Measurements from ENCODE around the gene MARCHF2. TPM values are rescaled to one million over a fixed set of nuclear protein-coding genes. Genes with fewer than 3 reads are reported as not detected.

MARCHF2 gene
- total and polyA plus RNA-seq, 9 of the 15 experiments (the other 6 are each of a cell fraction or from before 2014, with no cell fraction given), result 0.39 to 6.4 (median 2.2) TPM

DNA sequence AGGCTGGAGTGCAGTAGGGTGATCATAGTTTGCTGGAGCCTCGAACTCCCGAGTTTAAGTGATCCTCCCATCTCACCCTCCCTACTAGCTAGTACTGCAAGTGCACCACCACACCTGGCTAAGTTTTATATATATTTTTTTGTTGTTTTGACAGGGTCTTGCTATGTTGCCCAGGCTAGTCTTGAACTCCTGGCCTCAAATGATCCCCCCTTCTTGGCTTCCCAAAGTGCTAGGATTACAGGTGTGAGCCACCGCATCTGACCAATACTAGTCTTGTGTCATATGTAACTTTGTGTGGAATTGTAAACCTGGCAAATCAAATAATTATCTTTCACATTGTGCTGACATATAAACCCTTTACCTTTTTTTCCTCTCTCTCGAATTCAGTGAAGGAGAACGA lies 41.9 kb downstream of the MARCHF2 start (continued):
- TF ChIP-seq, protein P1, sequence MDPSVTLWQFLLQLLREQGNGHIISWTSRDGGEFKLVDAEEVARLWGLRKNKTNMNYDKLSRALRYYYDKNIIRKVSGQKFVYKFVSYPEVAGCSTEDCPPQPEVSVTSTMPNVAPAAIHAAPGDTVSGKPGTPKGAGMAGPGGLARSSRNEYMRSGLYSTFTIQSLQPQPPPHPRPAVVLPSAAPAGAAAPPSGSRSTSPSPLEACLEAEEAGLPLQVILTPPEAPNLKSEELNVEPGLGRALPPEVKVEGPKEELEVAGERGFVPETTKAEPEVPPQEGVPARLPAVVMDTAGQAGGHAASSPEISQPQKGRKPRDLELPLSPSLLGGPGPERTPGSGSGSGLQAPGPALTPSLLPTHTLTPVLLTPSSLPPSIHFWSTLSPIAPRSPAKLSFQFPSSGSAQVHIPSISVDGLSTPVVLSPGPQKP (CRISPR knock-in tag; IDR thresholded peaks at IDR 0.05), result no peak
- TF ChIP-seq, protein P2, sequence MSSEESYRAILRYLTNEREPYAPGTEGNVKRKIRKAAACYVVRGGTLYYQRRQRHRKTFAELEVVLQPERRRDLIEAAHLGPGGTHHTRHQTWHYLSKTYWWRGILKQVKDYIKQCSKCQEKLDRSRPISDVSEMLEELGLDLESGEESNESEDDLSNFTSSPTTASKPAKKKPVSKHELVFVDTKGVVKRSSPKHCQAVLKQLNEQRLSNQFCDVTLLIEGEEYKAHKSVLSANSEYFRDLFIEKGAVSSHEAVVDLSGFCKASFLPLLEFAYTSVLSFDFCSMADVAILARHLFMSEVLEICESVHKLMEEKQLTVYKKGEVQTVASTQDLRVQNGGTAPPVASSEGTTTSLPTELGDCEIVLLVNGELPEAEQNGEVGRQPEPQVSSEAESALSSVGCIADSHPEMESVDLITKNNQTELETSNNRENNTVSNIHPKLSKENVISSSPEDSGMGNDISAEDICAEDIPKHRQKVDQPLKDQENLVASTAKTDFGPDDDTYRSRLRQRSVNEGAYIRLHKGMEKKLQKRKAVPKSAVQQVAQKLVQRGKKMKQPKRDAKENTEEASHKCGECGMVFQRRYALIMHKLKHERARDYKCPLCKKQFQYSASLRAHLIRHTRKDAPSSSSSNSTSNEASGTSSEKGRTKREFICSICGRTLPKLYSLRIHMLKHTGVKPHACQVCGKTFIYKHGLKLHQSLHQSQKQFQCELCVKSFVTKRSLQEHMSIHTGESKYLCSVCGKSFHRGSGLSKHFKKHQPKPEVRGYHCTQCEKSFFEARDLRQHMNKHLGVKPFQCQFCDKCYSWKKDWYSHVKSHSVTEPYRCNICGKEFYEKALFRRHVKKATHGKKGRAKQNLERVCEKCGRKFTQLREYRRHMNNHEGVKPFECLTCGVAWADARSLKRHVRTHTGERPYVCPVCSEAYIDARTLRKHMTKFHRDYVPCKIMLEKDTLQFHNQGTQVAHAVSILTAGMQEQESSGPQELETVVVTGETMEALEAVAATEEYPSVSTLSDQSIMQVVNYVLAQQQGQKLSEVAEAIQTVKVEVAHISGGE (CRISPR knock-in tag; IDR thresholded peaks at IDR 0.05), result no peak
- TF ChIP-seq KLF6 (CRISPR knock-in tag; IDR thresholded peaks at IDR 0.05; ENCODE audit: borderline replicate concordance), result no peak
- TF ChIP-seq FOXJ2 (tag; IDR thresholded peaks at IDR 0.05), result no peak
- TF ChIP-seq, protein P3, sequence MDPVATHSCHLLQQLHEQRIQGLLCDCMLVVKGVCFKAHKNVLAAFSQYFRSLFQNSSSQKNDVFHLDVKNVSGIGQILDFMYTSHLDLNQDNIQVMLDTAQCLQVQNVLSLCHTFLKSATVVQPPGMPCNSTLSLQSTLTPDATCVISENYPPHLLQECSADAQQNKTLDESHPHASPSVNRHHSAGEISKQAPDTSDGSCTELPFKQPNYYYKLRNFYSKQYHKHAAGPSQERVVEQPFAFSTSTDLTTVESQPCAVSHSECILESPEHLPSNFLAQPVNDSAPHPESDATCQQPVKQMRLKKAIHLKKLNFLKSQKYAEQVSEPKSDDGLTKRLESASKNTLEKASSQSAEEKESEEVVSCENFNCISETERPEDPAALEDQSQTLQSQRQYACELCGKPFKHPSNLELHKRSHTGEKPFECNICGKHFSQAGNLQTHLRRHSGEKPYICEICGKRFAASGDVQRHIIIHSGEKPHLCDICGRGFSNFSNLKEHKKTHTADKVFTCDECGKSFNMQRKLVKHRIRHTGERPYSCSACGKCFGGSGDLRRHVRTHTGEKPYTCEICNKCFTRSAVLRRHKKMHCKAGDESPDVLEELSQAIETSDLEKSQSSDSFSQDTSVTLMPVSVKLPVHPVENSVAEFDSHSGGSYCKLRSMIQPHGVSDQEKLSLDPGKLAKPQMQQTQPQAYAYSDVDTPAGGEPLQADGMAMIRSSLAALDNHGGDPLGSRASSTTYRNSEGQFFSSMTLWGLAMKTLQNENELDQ (CRISPR knock-in tag; IDR thresholded peaks at IDR 0.05; ENCODE audit: borderline replicate concordance), result no peak
- TF ChIP-seq KDM1A (IDR thresholded peaks at IDR 0.05), result no peak
- TF ChIP-seq, protein P4, sequence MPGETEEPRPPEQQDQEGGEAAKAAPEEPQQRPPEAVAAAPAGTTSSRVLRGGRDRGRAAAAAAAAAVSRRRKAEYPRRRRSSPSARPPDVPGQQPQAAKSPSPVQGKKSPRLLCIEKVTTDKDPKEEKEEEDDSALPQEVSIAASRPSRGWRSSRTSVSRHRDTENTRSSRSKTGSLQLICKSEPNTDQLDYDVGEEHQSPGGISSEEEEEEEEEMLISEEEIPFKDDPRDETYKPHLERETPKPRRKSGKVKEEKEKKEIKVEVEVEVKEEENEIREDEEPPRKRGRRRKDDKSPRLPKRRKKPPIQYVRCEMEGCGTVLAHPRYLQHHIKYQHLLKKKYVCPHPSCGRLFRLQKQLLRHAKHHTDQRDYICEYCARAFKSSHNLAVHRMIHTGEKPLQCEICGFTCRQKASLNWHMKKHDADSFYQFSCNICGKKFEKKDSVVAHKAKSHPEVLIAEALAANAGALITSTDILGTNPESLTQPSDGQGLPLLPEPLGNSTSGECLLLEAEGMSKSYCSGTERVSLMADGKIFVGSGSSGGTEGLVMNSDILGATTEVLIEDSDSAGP (CRISPR knock-in tag; IDR thresholded peaks at IDR 0.05), result no peak
- TF ChIP-seq FOXP1 (CRISPR knock-in tag; IDR thresholded peaks at IDR 0.05), result no peak
- no peak for TF ChIP-seq ZBTB7A (IDR thresholded peaks at IDR 0.05; ENCODE audit: borderline replicate concordance, control insufficient read depth, low read depth, low read length)
- TF ChIP-seq KHSRP (IDR thresholded peaks at IDR 0.05), result no peak
- no peak for TF ChIP-seq ATF7 (IDR thresholded peaks at IDR 0.05)
